ENCODE data around the gene CALR3. TPM values are rescaled to one million over a fixed set of nuclear protein-coding genes. Genes with fewer than 3 reads are reported as not detected.
A peak's percentile ranks its signal among the peaks of the same experiment; 100 is the strongest.
"Not testable (repeated sequence)": the region's sequence is repeated elsewhere in the genome, so short reads cannot be mapped to it uniquely, and the experiment has no call there.

Gene CALR3
- total and polyA plus RNA-seq, 10 of the 15 experiments (the other 5 are each of a cell fraction or from before 2014, with no cell fraction given) = 0.05 to 0.45 (median 0.12) TPM; not detected in 2

DNA sequence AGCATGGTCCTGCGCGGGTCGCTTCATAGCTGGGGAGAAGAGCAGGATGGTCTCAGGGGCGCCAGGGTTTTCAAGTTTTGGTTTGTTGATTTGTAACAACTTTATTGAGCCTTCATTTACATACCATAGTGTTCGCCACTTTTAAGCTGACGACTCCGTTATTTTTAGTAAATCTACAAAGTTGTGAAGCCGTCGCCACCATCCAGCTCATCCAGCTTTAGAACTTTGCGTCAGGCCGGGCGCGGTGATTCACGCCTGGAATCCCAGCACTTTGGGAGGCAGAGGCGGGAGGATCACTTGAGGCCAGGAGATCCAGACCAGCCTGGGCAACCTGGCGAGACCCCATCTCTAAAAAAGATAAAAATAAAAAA is 631 bp upstream of the CALR3 start (continued):
- TF ChIP-seq, protein P1, sequence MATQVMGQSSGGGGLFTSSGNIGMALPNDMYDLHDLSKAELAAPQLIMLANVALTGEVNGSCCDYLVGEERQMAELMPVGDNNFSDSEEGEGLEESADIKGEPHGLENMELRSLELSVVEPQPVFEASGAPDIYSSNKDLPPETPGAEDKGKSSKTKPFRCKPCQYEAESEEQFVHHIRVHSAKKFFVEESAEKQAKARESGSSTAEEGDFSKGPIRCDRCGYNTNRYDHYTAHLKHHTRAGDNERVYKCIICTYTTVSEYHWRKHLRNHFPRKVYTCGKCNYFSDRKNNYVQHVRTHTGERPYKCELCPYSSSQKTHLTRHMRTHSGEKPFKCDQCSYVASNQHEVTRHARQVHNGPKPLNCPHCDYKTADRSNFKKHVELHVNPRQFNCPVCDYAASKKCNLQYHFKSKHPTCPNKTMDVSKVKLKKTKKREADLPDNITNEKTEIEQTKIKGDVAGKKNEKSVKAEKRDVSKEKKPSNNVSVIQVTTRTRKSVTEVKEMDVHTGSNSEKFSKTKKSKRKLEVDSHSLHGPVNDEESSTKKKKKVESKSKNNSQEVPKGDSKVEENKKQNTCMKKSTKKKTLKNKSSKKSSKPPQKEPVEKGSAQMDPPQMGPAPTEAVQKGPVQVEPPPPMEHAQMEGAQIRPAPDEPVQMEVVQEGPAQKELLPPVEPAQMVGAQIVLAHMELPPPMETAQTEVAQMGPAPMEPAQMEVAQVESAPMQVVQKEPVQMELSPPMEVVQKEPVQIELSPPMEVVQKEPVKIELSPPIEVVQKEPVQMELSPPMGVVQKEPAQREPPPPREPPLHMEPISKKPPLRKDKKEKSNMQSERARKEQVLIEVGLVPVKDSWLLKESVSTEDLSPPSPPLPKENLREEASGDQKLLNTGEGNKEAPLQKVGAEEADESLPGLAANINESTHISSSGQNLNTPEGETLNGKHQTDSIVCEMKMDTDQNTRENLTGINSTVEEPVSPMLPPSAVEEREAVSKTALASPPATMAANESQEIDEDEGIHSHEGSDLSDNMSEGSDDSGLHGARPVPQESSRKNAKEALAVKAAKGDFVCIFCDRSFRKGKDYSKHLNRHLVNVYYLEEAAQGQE (IDR thresholded peaks at IDR 0.05; ENCODE audit: low read depth, low read length) = no peak
- TF ChIP-seq TCF3 (IDR thresholded peaks at IDR 0.05; ENCODE audit: borderline replicate concordance, insufficient read depth, low read depth, low read length) (no peak), HCFC1 (IDR thresholded peaks at IDR 0.05; ENCODE audit: low read length) (no peak), POU2F2 (IDR thresholded peaks at IDR 0.05; ENCODE audit: borderline replicate concordance, low read depth, low read length) (peak; percentile 65; the same call in 2 of the 3 replicates)

DNA sequence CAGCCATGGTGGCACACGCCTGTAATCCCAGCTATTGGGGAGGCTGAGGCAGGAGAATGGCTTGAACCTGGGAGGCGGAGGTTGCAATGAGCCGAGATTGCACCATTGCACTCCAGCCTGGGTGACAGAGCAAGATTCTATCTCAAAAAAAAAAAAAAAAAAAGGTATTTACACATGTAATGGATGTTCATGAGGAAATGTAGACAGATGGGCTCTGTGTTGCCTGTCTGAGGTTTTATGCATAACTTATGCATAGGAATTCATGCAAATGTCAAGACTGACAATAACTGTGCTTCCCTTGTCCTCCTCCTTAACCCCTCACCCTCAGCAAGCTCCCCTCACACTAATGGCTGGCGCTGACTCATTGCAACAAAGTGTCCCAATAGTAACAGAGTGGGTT is 9.5 kb downstream of the CALR3 start:
- ChIA-PET POLR2A (interaction anchor here (0.9 kb wide), 1 partner anchor 14 kb away, joined by 3 read pairs; no protein-coding TSS in a partner anchor), RAD21 (ENCODE audit: unreplicated experiment) (interaction anchor here (1.2 kb wide), 1 partner anchor 98 kb away, joined by 3 read pairs; no protein-coding TSS in a partner anchor), SMC1A (ENCODE audit: uncharacterized antibody, unreplicated experiment) (interaction anchor here (1.0 to 3.3 kb wide), 2 partner anchors 11 to 143 kb away, joined by 4 to 11 read pairs; partner anchors contain the start of genes C19orf44 and CALR3)
- H4K20me1 ChIP-seq (ENCODE audit: control insufficient read depth, insufficient read depth); H3K79me2 ChIP-seq (ENCODE audit: control insufficient read depth, insufficient read depth, low read length); H3K4me2 ChIP-seq (ENCODE audit: control insufficient read depth, insufficient read depth); DNase-seq (ENCODE audit: low read depth, low spot score); H3K9me3 ChIP-seq (replicated peaks; ENCODE audit: control insufficient read depth, insufficient read depth, low read length); H2AFZ ChIP-seq (ENCODE audit: control insufficient read depth, low read depth, low read length); in situ Hi-C loops (cut with MboI); H3K27me3 ChIP-seq (replicated peaks in 1 of 2; ENCODE audit: control insufficient read depth in 2 of 2, insufficient read depth in 2 of 2, low read length in 1 of 2); intact Hi-C loops (cut with micrococcal nuclease; ENCODE audit: unreplicated experiment); H3K27ac ChIP-seq (ENCODE audit: control insufficient read depth, insufficient read depth); BruUV-seq (replicated peaks); CTCF ChIA-PET; ATAC-seq; H3K9ac ChIP-seq (ENCODE audit: control insufficient read depth, insufficient read depth, low read length); H3K4me3 ChIP-seq; H3K4me1 ChIP-seq (ENCODE audit: control insufficient read depth, insufficient read depth, low read length); FAIRE-seq; H3K36me3 ChIP-seq (ENCODE audit: control insufficient read depth in 2 of 2, insufficient read depth in 2 of 2, low read length in 1 of 2): not testable (repeated sequence)
- WGBS (ENCODE audit: insufficient coverage, insufficient replicate concordance, low lambda C conversion rate, missing lambda C conversion rate) = 60% methylated on average over 4 of the region's 4 CpGs

All from GM12878 (cell line).